H1 (cell line): Measurements from ENCODE around the gene CEACAM6.

Source experiments
- CREB1 ChIP-seq: IDR thresholded peaks from 2 replicates; pipeline ENCODE4 v1.6.1; 2012; ENCODE audit warnings: inconsistent platforms
- POLR2A ChIP-seq, 2 experiments: IDR thresholded peaks; 1 replicate in 1 of 2; 2 replicates in 1 of 2; pipeline ENCODE4 v1.6.1; 2011; ENCODE audit warnings: low read depth in 2 of 2, low read length in 2 of 2, mild to moderate bottlenecking in 2 of 2; ENCODE audit errors: control extremely low read depth in 1 of 2
- POLR2AphosphoS5 ChIP-seq: IDR thresholded peaks from 2 replicates; pipeline ENCODE4 v1.6.1; 2011; ENCODE audit warnings: low read depth, low read length
- RAD21 ChIP-seq, 2 experiments: IDR thresholded peaks in 1 of 2; conservative IDR thresholded peaks in 1 of 2; 2 replicates each; pipeline ENCODE4 v1.6.1; 2011; ENCODE audit warnings: low read depth in 2 of 2, low read length in 2 of 2, improper control_type of control experiment in 1 of 2, inconsistent platforms in 1 of 2, mild to moderate bottlenecking in 1 of 2, moderate library complexity in 1 of 2
- RFX5 ChIP-seq: IDR thresholded peaks from 2 replicates; pipeline ENCODE4 v1.6.1; 2011; ENCODE audit warnings: low read depth, low read length, improper control_type of control experiment, borderline replicate concordance
- TEAD4 ChIP-seq: IDR thresholded peaks from 2 replicates; pipeline ENCODE4 v1.6.1; 2012; ENCODE audit warnings: low read depth, low read length, inconsistent platforms, mixed read lengths
- USF2 ChIP-seq: IDR thresholded peaks from 2 replicates; pipeline ENCODE4 v1.6.1; 2011; ENCODE audit warnings: low read length, improper control_type of control experiment
- TF ChIP-seq, protein P1 (sequence below), 3 experiments: IDR thresholded peaks; 1 replicate in 2 of 3; 2 replicates in 1 of 3; pipeline versions ENCODE4 v1.5.1 to v1.6.1; 2011; ENCODE audit warnings: low read length in 3 of 3, mild to moderate bottlenecking in 3 of 3, inconsistent platforms in 2 of 3, low read depth in 1 of 3, moderate library complexity in 1 of 3; ENCODE audit not compliant: insufficient read depth in 1 of 3; ENCODE audit errors: control extremely low read depth in 1 of 3
- TF ChIP-seq, protein P2 (sequence below): IDR thresholded peaks from 2 replicates; pipeline ENCODE4 v1.6.1; 2012; ENCODE audit warnings: inconsistent platforms
- TF ChIP-seq, protein P3 (sequence below): fragments of 300-600 bp; sonication (generic); IDR thresholded peaks from 2 replicates; pipeline ENCODE4 v1.7.1; 2012; ENCODE audit warnings: low read length, moderate library complexity, mild to moderate bottlenecking, inconsistent platforms; ENCODE audit not compliant: insufficient replicate concordance

- TF ChIP-seq TEAD4 = no peak
- TF ChIP-seq RAD21 (IDR thresholded peaks at IDR 0.05 in 1 of 2, conservative IDR thresholded peaks at IDR 0.05 in 1 of 2; ENCODE audit: low read depth in 2 of 2, low read length in 2 of 2) = peak; percentile 25 to 44; a peak in 3 of 4 replicates
- TF ChIP-seq, protein P1, sequence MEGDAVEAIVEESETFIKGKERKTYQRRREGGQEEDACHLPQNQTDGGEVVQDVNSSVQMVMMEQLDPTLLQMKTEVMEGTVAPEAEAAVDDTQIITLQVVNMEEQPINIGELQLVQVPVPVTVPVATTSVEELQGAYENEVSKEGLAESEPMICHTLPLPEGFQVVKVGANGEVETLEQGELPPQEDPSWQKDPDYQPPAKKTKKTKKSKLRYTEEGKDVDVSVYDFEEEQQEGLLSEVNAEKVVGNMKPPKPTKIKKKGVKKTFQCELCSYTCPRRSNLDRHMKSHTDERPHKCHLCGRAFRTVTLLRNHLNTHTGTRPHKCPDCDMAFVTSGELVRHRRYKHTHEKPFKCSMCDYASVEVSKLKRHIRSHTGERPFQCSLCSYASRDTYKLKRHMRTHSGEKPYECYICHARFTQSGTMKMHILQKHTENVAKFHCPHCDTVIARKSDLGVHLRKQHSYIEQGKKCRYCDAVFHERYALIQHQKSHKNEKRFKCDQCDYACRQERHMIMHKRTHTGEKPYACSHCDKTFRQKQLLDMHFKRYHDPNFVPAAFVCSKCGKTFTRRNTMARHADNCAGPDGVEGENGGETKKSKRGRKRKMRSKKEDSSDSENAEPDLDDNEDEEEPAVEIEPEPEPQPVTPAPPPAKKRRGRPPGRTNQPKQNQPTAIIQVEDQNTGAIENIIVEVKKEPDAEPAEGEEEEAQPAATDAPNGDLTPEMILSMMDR (IDR thresholded peaks at IDR 0.05; ENCODE audit: control extremely low read depth in 1 of 3, insufficient read depth in 1 of 3, low read depth in 1 of 3, low read length in 3 of 3) = peak; percentile 62 to 77 (median 71)
- no peak for TF ChIP-seq POLR2A (IDR thresholded peaks at IDR 0.05; ENCODE audit: control extremely low read depth in 1 of 2, low read depth in 2 of 2, low read length in 2 of 2)
- TF ChIP-seq RFX5 = no peak
- TF ChIP-seq POLR2AphosphoS5 = no peak
- no peak for TF ChIP-seq CREB1
- TF ChIP-seq, protein P2, sequence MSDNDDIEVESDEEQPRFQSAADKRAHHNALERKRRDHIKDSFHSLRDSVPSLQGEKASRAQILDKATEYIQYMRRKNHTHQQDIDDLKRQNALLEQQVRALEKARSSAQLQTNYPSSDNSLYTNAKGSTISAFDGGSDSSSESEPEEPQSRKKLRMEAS = no peak
- TF ChIP-seq, protein P3, sequence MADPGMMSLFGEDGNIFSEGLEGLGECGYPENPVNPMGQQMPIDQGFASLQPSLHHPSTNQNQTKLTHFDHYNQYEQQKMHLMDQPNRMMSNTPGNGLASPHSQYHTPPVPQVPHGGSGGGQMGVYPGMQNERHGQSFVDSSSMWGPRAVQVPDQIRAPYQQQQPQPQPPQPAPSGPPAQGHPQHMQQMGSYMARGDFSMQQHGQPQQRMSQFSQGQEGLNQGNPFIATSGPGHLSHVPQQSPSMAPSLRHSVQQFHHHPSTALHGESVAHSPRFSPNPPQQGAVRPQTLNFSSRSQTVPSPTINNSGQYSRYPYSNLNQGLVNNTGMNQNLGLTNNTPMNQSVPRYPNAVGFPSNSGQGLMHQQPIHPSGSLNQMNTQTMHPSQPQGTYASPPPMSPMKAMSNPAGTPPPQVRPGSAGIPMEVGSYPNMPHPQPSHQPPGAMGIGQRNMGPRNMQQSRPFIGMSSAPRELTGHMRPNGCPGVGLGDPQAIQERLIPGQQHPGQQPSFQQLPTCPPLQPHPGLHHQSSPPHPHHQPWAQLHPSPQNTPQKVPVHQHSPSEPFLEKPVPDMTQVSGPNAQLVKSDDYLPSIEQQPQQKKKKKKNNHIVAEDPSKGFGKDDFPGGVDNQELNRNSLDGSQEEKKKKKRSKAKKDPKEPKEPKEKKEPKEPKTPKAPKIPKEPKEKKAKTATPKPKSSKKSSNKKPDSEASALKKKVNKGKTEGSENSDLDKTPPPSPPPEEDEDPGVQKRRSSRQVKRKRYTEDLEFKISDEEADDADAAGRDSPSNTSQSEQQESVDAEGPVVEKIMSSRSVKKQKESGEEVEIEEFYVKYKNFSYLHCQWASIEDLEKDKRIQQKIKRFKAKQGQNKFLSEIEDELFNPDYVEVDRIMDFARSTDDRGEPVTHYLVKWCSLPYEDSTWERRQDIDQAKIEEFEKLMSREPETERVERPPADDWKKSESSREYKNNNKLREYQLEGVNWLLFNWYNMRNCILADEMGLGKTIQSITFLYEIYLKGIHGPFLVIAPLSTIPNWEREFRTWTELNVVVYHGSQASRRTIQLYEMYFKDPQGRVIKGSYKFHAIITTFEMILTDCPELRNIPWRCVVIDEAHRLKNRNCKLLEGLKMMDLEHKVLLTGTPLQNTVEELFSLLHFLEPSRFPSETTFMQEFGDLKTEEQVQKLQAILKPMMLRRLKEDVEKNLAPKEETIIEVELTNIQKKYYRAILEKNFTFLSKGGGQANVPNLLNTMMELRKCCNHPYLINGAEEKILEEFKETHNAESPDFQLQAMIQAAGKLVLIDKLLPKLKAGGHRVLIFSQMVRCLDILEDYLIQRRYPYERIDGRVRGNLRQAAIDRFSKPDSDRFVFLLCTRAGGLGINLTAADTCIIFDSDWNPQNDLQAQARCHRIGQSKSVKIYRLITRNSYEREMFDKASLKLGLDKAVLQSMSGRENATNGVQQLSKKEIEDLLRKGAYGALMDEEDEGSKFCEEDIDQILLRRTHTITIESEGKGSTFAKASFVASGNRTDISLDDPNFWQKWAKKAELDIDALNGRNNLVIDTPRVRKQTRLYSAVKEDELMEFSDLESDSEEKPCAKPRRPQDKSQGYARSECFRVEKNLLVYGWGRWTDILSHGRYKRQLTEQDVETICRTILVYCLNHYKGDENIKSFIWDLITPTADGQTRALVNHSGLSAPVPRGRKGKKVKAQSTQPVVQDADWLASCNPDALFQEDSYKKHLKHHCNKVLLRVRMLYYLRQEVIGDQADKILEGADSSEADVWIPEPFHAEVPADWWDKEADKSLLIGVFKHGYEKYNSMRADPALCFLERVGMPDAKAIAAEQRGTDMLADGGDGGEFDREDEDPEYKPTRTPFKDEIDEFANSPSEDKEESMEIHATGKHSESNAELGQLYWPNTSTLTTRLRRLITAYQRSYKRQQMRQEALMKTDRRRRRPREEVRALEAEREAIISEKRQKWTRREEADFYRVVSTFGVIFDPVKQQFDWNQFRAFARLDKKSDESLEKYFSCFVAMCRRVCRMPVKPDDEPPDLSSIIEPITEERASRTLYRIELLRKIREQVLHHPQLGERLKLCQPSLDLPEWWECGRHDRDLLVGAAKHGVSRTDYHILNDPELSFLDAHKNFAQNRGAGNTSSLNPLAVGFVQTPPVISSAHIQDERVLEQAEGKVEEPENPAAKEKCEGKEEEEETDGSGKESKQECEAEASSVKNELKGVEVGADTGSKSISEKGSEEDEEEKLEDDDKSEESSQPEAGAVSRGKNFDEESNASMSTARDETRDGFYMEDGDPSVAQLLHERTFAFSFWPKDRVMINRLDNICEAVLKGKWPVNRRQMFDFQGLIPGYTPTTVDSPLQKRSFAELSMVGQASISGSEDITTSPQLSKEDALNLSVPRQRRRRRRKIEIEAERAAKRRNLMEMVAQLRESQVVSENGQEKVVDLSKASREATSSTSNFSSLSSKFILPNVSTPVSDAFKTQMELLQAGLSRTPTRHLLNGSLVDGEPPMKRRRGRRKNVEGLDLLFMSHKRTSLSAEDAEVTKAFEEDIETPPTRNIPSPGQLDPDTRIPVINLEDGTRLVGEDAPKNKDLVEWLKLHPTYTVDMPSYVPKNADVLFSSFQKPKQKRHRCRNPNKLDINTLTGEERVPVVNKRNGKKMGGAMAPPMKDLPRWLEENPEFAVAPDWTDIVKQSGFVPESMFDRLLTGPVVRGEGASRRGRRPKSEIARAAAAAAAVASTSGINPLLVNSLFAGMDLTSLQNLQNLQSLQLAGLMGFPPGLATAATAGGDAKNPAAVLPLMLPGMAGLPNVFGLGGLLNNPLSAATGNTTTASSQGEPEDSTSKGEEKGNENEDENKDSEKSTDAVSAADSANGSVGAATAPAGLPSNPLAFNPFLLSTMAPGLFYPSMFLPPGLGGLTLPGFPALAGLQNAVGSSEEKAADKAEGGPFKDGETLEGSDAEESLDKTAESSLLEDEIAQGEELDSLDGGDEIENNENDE = no peak
- no peak for TF ChIP-seq USF2
These were observed 37.4 kb downstream of the CEACAM6 start for GRCh38 chr19:41792513-41793413.
